Activated CD4-positive, alpha-beta memory T cell treated with anti-CD3 and anti-CD28 coated beads, Interleukin-2, amount 10 ng/mL, durations not matched to agents 7 days and 5 days (primary cell): Measurements from ENCODE around the gene OLFML1. TPM values are rescaled to one million over a fixed set of nuclear protein-coding genes. Genes with fewer than 3 reads are reported as not detected.
A peak's percentile ranks its signal among the peaks of the same experiment; 100 is the strongest.

Experiments
- CTCF ChIA-PET: fragments of 350-600 bp; sonication (Branson Sonifier 250); formaldehyde crosslinking; loops from one replicate; lab custom pipeline; 2021; ENCODE audit warnings: antibody characterized with exemption, inconsistent platforms; lab: Charles Lee
- POLR2A ChIA-PET: fragments of 350-600 bp; sonication (Branson Sonifier 250); formaldehyde crosslinking; loops from one replicate; lab custom pipeline; 2021; ENCODE audit warnings: antibody characterized with exemption; lab: Charles Lee
- DNase-seq: peaks from one replicate; pipeline ENCODE4 v3.0.0-alpha.2; 2020
- H3K27ac Mint-ChIP-seq: one replicate; pipeline ENCODE4 v1.8.0; 2021; ENCODE audit warnings: mild to moderate bottlenecking, mixed read lengths
- H3K27me3 Mint-ChIP-seq: one replicate; pipeline ENCODE4 v1.8.0; 2021; ENCODE audit warnings: mixed read lengths
- H3K36me3 Mint-ChIP-seq: one replicate; pipeline ENCODE4 v1.8.0; 2021; ENCODE audit warnings: low read depth, mixed read lengths
- H3K4me1 Mint-ChIP-seq: one replicate; pipeline ENCODE4 v1.8.0; 2021; ENCODE audit warnings: mixed read lengths
- H3K4me3 Mint-ChIP-seq: one replicate; pipeline ENCODE4 v1.8.0; 2021; ENCODE audit warnings: mild to moderate bottlenecking, mixed read lengths
- H3K9me3 Mint-ChIP-seq: one replicate; pipeline ENCODE4 v1.8.0; 2021; ENCODE audit warnings: mixed read lengths
- total RNA-seq, 2 experiments: library from RNA; stranded (reverse); gene quantifications; one replicate each; pipeline ENCODE4 v1.2.3, GENCODE V29; 2021

Gene OLFML1
- not detected for total RNA-seq

GRCh38 chr11:7485186-7486097 is at the start of gene OLFML1:
Gene OLFML1 (plus strand): TSS chr11:7485506. CDS start chr11:7485876, 370 bp downstream.
- ChIA-PET CTCF (interaction anchor here (0.8 kb wide), 1 partner anchor 180 kb away, joined by 3 read pairs; no protein-coding TSS in a partner anchor), POLR2A (no interaction called here)
- H3K27ac Mint-ChIP-seq, result no peak within 1 kb of the TSS
- no peak within 1 kb of the TSS for H3K4me3 Mint-ChIP-seq
- H3K4me1 Mint-ChIP-seq, result no peaks in the 10 kb centered on the region
- no peak for DNase-seq
- no peaks in the 10 kb centered on the region for H3K9me3 Mint-ChIP-seq
- H3K36me3 Mint-ChIP-seq, result no peaks in the 10 kb centered on the region
- peaks cover 10% of the 10 kb centered on the region for H3K27me3 Mint-ChIP-seq

- Mint-ChIP-seq H3K27ac (peak overlapping the region; percentile 55), H3K27me3 (no peaks in the 10 kb centered on the region), H3K9me3 (no peaks in the 10 kb centered on the region), H3K4me3 (no peak overlapping the region), H3K4me1 (peaks cover 18% of the 10 kb centered on the region), H3K36me3 (no peaks in the 10 kb centered on the region)
- CTCF ChIA-PET, result interaction anchor here (0.8 to 2.5 kb wide), 5 partner anchors 15 to 258 kb away, joined by 3 to 7 read pairs (median 6); no protein-coding TSS in a partner anchor
- DNase-seq, result no peak
- POLR2A ChIA-PET, result no interaction called here
These were observed 49.2 kb upstream of the OLFML1 start for GRCh38 chr11:7436146-7436545.

- Mint-ChIP-seq H3K27ac (peak overlapping the region; percentile 55), H3K27me3 (no peaks in the 10 kb centered on the region), H3K4me3 (no peak overlapping the region), H3K36me3 (no peaks in the 10 kb centered on the region), H3K9me3 (no peaks in the 10 kb centered on the region), H3K4me1 (peaks cover 18% of the 10 kb centered on the region)
- CTCF ChIA-PET, result interaction anchor here (0.6 to 2.5 kb wide), 7 partner anchors 16 to 258 kb away, joined by 3 to 7 read pairs (median 3); no protein-coding TSS in a partner anchor
- POLR2A ChIA-PET, result no interaction called here
- peak; percentile 38 for DNase-seq
These were observed 48.6 kb upstream of the OLFML1 start for GRCh38 chr11:7436657-7437056.

GRCh38 chr11:7437696-7438095 is 47.6 kb upstream of the OLFML1 start:
- ChIA-PET POLR2A (no interaction called here), CTCF (no interaction called here)
- H3K4me1 Mint-ChIP-seq, result peaks cover 18% of the 10 kb centered on the region

GRCh38 chr11:7439746-7440320 is 45.5 kb upstream of the OLFML1 start:
- no peaks in the 10 kb centered on the region for H3K36me3 Mint-ChIP-seq
- no peak for DNase-seq
- ChIA-PET POLR2A (no interaction called here), CTCF (no interaction called here)
- no peak overlapping the region for H3K27ac Mint-ChIP-seq
- no peaks in the 10 kb centered on the region for H3K9me3 Mint-ChIP-seq
- no peaks in the 10 kb centered on the region for H3K27me3 Mint-ChIP-seq
- H3K4me3 Mint-ChIP-seq, result no peak overlapping the region
- H3K4me1 Mint-ChIP-seq, result peaks cover 18% of the 10 kb centered on the region

More at GRCh38 chr11:7437696-7438095, 47.6 kb upstream of the OLFML1 start:
- H3K27ac Mint-ChIP-seq, result no peak overlapping the region
- H3K4me3 Mint-ChIP-seq, result no peak overlapping the region
- no peaks in the 10 kb centered on the region for H3K27me3 Mint-ChIP-seq
- no peak for DNase-seq
- H3K36me3 Mint-ChIP-seq, result no peaks in the 10 kb centered on the region
- H3K9me3 Mint-ChIP-seq, result no peaks in the 10 kb centered on the region

GRCh38 chr11:7442588-7443215 is 42.6 kb upstream of the OLFML1 start:
- CTCF ChIA-PET, result interaction anchor here (0.7 to 2.9 kb wide), 18 partner anchors 8 to 630 kb away, joined by 3 to 33 read pairs (median 4); no protein-coding TSS in a partner anchor
- H3K27me3 Mint-ChIP-seq, result no peaks in the 10 kb centered on the region
- no peaks in the 10 kb centered on the region for H3K36me3 Mint-ChIP-seq
- POLR2A ChIA-PET, result no interaction called here
- DNase-seq, result peak; percentile 78
- H3K4me3 Mint-ChIP-seq, result no peak overlapping the region
- H3K27ac Mint-ChIP-seq, result no peak overlapping the region
- no peaks in the 10 kb centered on the region for H3K9me3 Mint-ChIP-seq
- H3K4me1 Mint-ChIP-seq, result no peaks in the 10 kb centered on the region

- CTCF ChIA-PET, result interaction anchor here (0.7 kb wide), 1 partner anchor 94 kb away, joined by 3 read pairs; no protein-coding TSS in a partner anchor
- Mint-ChIP-seq H3K4me3 (no peak overlapping the region), H3K36me3 (no peaks in the 10 kb centered on the region), H3K9me3 (no peaks in the 10 kb centered on the region), H3K4me1 (no peaks in the 10 kb centered on the region), H3K27ac (no peak overlapping the region), H3K27me3 (no peaks in the 10 kb centered on the region)
- POLR2A ChIA-PET, result no interaction called here
- no peak for DNase-seq
These were observed 41.0 kb upstream of the OLFML1 start for GRCh38 chr11:7444091-7444981.

- no peak overlapping the region for H3K4me3 Mint-ChIP-seq
- POLR2A ChIA-PET, result no interaction called here
These were observed 39.7 kb upstream of the OLFML1 start for GRCh38 chr11:7445564-7445963.

GRCh38 chr11:7448201-7448600 is 37.1 kb upstream of the OLFML1 start:
- Mint-ChIP-seq H3K4me3 (no peak overlapping the region), H3K9me3 (no peaks in the 10 kb centered on the region), H3K27me3 (peaks cover 2% of the 10 kb centered on the region), H3K36me3 (no peaks in the 10 kb centered on the region), H3K4me1 (no peaks in the 10 kb centered on the region), H3K27ac (no peak overlapping the region)
- no peak for DNase-seq
- POLR2A ChIA-PET, result no interaction called here
- CTCF ChIA-PET, result no interaction called here

More at GRCh38 chr11:7445564-7445963, 39.7 kb upstream of the OLFML1 start:
- H3K36me3 Mint-ChIP-seq, result no peaks in the 10 kb centered on the region
- H3K27ac Mint-ChIP-seq, result no peak overlapping the region
- H3K27me3 Mint-ChIP-seq, result peaks cover under 1% of the 10 kb centered on the region
- no peaks in the 10 kb centered on the region for H3K9me3 Mint-ChIP-seq
- CTCF ChIA-PET, result interaction anchor here (1.0 kb wide), 1 partner anchor 220 kb away, joined by 3 read pairs; no protein-coding TSS in a partner anchor
- no peak for DNase-seq
- no peaks in the 10 kb centered on the region for H3K4me1 Mint-ChIP-seq

- H3K27ac Mint-ChIP-seq, result no peak overlapping the region
- no peaks in the 10 kb centered on the region for H3K4me1 Mint-ChIP-seq
- H3K36me3 Mint-ChIP-seq, result no peaks in the 10 kb centered on the region
- H3K4me3 Mint-ChIP-seq, result no peak overlapping the region
- DNase-seq, result no peak
- CTCF ChIA-PET, result interaction anchor here (0.7 to 1.9 kb wide), 2 partner anchors 63 to 208 kb away, joined by 5 read pairs; no protein-coding TSS in a partner anchor
- H3K27me3 Mint-ChIP-seq, result peaks cover 2% of the 10 kb centered on the region
- H3K9me3 Mint-ChIP-seq, result no peaks in the 10 kb centered on the region
- POLR2A ChIA-PET, result no interaction called here
These were observed 36.0 kb upstream of the OLFML1 start for GRCh38 chr11:7449211-7449840.

GRCh38 chr11:7449841-7450214 is 35.5 kb upstream of the OLFML1 start:
- POLR2A ChIA-PET, result no interaction called here
- H3K4me3 Mint-ChIP-seq, result no peak overlapping the region
- CTCF ChIA-PET, result interaction anchor here (1.9 kb wide), 1 partner anchor 207 kb away, joined by 5 read pairs; no protein-coding TSS in a partner anchor

More at GRCh38 chr11:7449841-7450214, 35.5 kb upstream of the OLFML1 start:
- no peaks in the 10 kb centered on the region for H3K36me3 Mint-ChIP-seq
- H3K27me3 Mint-ChIP-seq, result peaks cover 2% of the 10 kb centered on the region
- DNase-seq, result no peak
- no peaks in the 10 kb centered on the region for H3K4me1 Mint-ChIP-seq
- no peak overlapping the region for H3K27ac Mint-ChIP-seq
- H3K9me3 Mint-ChIP-seq, result no peaks in the 10 kb centered on the region
